Upper lobe of left lung (tissue), 6 donors: ENCODE data around the gene GSTM5. TPM values are rescaled to one million over a fixed set of nuclear protein-coding genes. Genes with fewer than 3 reads are reported as not detected.

Source experiments
- ATAC-seq, 2 donors: fragments of 200-7000 bp; cut with Tn5 transposase; one replicate each; pipeline ENCODE4 v1.9.1; 2022; ENCODE audit warnings: mild to moderate bottlenecking in 2 of 2, moderate library complexity in 2 of 2; ENCODE audit not compliant: low FRiP score in 2 of 2
- DNase-seq, 2 donors: peaks; one replicate each; pipeline ENCODE4 v3.0.0-alpha.2; 2019 to 2020
- H3K27ac ChIP-seq, 4 donors: fragments of 200-600 bp; sonication (generic); one replicate each; pipeline ENCODE4 v1.5.1; 2016 to 2019
- H3K27me3 ChIP-seq, 4 donors: fragments of 200-600 bp; sonication (generic); one replicate each; pipeline ENCODE4 v1.5.1; 2017 to 2019
- H3K36me3 ChIP-seq, 4 donors: fragments of 200-600 bp; sonication (generic); one replicate each; pipeline ENCODE4 v1.5.1; 2016 to 2019
- H3K4me1 ChIP-seq, 4 donors: fragments of 200-600 bp; sonication (generic); one replicate each; pipeline ENCODE4 v1.5.1; 2018 to 2019
- H3K4me3 ChIP-seq, 4 donors: fragments of 200-600 bp; sonication (generic); one replicate each; pipeline ENCODE4 v1.5.1; 2017 to 2019; ENCODE audit warnings: mild to moderate bottlenecking in 2 of 4, moderate library complexity in 1 of 4
- H3K9me3 ChIP-seq, 4 donors: fragments of 200-600 bp; sonication (generic); one replicate each; pipeline ENCODE4 v1.5.1; 2018 to 2019
- CTCF ChIP-seq, 6 experiments: fragments of 450-650 bp in 4 of 6; fragments of 200-600 bp in 2 of 6; sonication (generic) in 2 of 6; IDR thresholded peaks; one replicate each; pipeline ENCODE4 v1.5.1; 2016 to 2019; ENCODE audit warnings: antibody characterized with exemption in 6 of 6
- EP300 ChIP-seq, 4 donors: sonication (generic); formaldehyde crosslinking; IDR thresholded peaks; one replicate each; pipeline ENCODE4 v1.5.1; 2017; ENCODE audit warnings: antibody characterized with exemption in 4 of 4, control low read depth in 2 of 4
- POLR2A ChIP-seq, 4 donors: fragments of 450-650 bp; IDR thresholded peaks; one replicate each; pipeline ENCODE4 v1.5.1; 2016 to 2017; ENCODE audit warnings: antibody characterized with exemption in 4 of 4, mild to moderate bottlenecking in 2 of 4
- POLR2AphosphoS5 ChIP-seq, 2 donors: sonication (generic); formaldehyde crosslinking; IDR thresholded peaks; one replicate each; pipeline ENCODE4 v1.5.1; 2017; ENCODE audit warnings: antibody characterized with exemption in 2 of 2
- WGBS, 2 donors: methylation state at CpG; one replicate each; pipeline ENCODE4 v1.1.5; 2017 to 2018; 5-methylcytosine and 5-hydroxymethylcytosine counted together
- total RNA-seq, 6 donors: library from RNA; depleted of rRNA in 4 of 6; stranded (reverse); fragments of >200 nt in 4 of 6; gene quantifications; one replicate each; pipeline versions ENCODE4 v1.1.0 to v1.2.1, GENCODE V29; 2016 to 2021
- donor health status: DM: no; HTN: no; CAD: no; lungs with moderate emphysema.
- donor health status: DM: no; HTN: yes; CAD: no; lungs with severe emphysema.

GSTM5 gene
- total RNA-seq, 6 donors from 2014 or later: 1.00 to 24.3 (median 8.3) TPM

- whole genome bisulfite sequencing, 2 donors: 88% methylated on average over 11 of the region's 12 CpGs
- Histone ChIP-seq H3K4me3 (no peak overlapping the region), H3K27me3 (no peaks in the 10 kb centered on the region), H3K9me3 (no peaks in the 10 kb centered on the region), H3K36me3 (no peaks in the 10 kb centered on the region), H3K27ac (no peak overlapping the region), H3K4me1 (no peaks in the 10 kb centered on the region)
- no peak for TF ChIP-seq POLR2A (IDR thresholded peaks at IDR 0.05)
- no peak for TF ChIP-seq POLR2AphosphoS5 (IDR thresholded peaks at IDR 0.05)
- no peak for TF ChIP-seq EP300 (IDR thresholded peaks at IDR 0.05)
- no peak for TF ChIP-seq CTCF (IDR thresholded peaks at IDR 0.05)
- ATAC-seq (no peak), DNase-seq (peak in 1 of 2 donors; percentile 22)
Observed at GRCh38 chr1:109714661-109715372, 2.8 kb downstream of the GSTM5 start.

- H3K4me1 ChIP-seq: no peaks in the 10 kb centered on the region
- 86 to 91% methylated on average over 2 to 3 of the region's 3 CpGs for WGBS, 2 donors
- no peaks in the 10 kb centered on the region for H3K9me3 ChIP-seq
- H3K4me3 ChIP-seq: no peak overlapping the region
- H3K27me3 ChIP-seq: no peaks in the 10 kb centered on the region
- TF ChIP-seq POLR2A (IDR thresholded peaks at IDR 0.05): no peak
- TF ChIP-seq POLR2AphosphoS5 (IDR thresholded peaks at IDR 0.05): no peak
- TF ChIP-seq CTCF (IDR thresholded peaks at IDR 0.05): no peak
- TF ChIP-seq EP300 (IDR thresholded peaks at IDR 0.05): no peak
- DNase-seq (peak in 1 of 2 donors; percentile 49), ATAC-seq (no peak)
- H3K36me3 ChIP-seq: no peaks in the 10 kb centered on the region
- H3K27ac ChIP-seq: no peak overlapping the region
Observed at GRCh38 chr1:109716121-109716520, 4.1 kb downstream of the GSTM5 start.

DNA sequence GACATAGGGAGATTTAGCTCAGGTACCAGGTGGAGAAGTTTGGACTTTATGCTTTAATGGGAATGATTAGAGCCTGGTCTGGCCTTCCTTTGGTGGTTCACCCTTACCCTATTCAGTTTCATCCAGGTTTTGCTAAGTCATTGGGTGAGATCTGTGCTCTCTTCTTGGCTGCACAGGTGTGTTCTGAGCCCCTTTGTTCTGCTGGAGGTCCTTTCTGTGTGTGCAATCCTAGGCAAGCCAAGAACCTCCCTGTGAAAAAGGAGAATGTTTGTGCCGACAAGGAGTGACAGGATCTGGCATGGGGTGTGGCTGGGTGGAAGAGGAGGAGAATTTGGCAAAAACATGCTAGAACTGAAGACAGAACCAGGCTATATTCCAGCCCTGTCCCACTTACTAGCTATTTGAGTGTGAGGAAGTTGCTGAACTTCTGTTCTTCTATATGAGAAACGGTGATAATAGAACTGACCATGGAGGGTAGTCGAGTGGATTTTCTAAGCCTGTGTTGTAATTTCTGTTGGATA, 4.6 kb downstream of the GSTM5 start:
- Histone ChIP-seq H3K4me1 (no peaks in the 10 kb centered on the region), H3K27ac (no peak overlapping the region)

DNA sequence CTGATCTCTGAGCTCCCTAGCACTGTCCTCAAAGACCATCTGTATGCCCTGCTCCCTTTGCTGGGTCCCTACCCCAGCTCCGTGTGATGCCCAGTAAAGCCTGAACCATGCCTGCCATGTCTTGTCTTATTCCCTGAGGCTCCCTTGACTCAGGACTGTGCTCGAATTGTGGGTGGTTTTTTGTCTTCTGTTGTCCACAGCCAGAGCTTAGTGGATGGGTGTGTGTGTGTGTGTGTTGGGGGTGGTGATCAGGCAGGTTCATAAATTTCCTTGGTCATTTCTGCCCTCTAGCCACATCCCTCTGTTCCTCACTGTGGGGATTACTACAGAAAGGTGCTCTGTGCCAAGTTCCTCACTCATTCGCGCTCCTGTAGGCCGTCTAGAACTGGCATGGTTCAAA, 5.7 kb downstream of the GSTM5 start:
- Histone ChIP-seq H3K4me1 (no peaks in the 10 kb centered on the region), H3K9me3 (no peaks in the 10 kb centered on the region), H3K27ac (no peak overlapping the region), H3K4me3 (no peak overlapping the region), H3K27me3 (no peaks in the 10 kb centered on the region), H3K36me3 (no peaks in the 10 kb centered on the region)
- no peak for TF ChIP-seq POLR2A (IDR thresholded peaks at IDR 0.05)
- no peak for TF ChIP-seq EP300 (IDR thresholded peaks at IDR 0.05)
- no peak for TF ChIP-seq POLR2AphosphoS5 (IDR thresholded peaks at IDR 0.05)
- DNase-seq: no peak
- ATAC-seq: no peak
- 77 to 86% methylated on average over 5 of the region's 5 CpGs for WGBS, 2 donors

More for the DNA sequence above, 4.6 kb downstream of the GSTM5 start:
- Histone ChIP-seq H3K27me3 (no peaks in the 10 kb centered on the region), H3K9me3 (no peaks in the 10 kb centered on the region), H3K36me3 (no peaks in the 10 kb centered on the region), H3K4me3 (no peak overlapping the region)
- peak in 1 of 2 donors; percentile 21 for ATAC-seq
- TF ChIP-seq CTCF (IDR thresholded peaks at IDR 0.05): no peak
- 62 to 64% methylated on average over 3 of the region's 3 CpGs for WGBS, 2 donors
- DNase-seq: no peak

DNA sequence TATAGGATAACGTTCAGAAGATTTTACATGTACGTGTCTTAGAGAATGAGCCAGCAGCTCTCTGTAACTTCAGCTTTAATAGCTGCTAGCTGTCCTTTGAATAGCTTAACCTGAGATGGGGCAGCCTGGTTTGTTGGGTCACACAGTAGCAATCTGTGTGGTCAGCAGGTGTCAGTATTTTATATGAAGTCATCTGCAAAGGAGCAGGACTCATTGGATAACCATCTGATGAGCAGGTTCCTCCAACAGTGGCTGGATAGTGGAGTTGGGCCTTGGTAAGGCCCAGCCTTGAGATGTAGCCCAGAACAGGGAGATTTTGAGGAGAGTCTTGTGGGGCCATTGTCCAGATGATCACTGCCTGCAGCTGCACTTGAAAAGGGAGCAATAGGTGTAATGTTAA, 6.4 kb downstream of the GSTM5 start:
- WGBS, 2 donors: 78 to 96% methylated on average over 2 of the region's 2 CpGs
- no peaks in the 10 kb centered on the region for H3K4me1 ChIP-seq

More for the DNA sequence above, 6.4 kb downstream of the GSTM5 start:
- H3K27me3 ChIP-seq: no peaks in the 10 kb centered on the region
- TF ChIP-seq POLR2A (IDR thresholded peaks at IDR 0.05): no peak
- TF ChIP-seq EP300 (IDR thresholded peaks at IDR 0.05): no peak
- no peak for TF ChIP-seq POLR2AphosphoS5 (IDR thresholded peaks at IDR 0.05)
- no peak for TF ChIP-seq CTCF (IDR thresholded peaks at IDR 0.05)
- DNase-seq: no peak
- ATAC-seq: no peak
- no peak overlapping the region for H3K4me3 ChIP-seq
- no peaks in the 10 kb centered on the region for H3K9me3 ChIP-seq
- no peak overlapping the region for H3K27ac ChIP-seq
- no peaks in the 10 kb centered on the region for H3K36me3 ChIP-seq
